H9 (cell line): ENCODE measurements around the gene DRG1. TPM values are rescaled to one million over a fixed set of nuclear protein-coding genes. Genes with fewer than 3 reads are reported as not detected.

Experiments used
- DNase-seq: peaks from one replicate; pipeline ENCODE4 v3.0.0-alpha.2; 2017
- H2AFZ ChIP-seq: one replicate; pipeline ENCODE4 v1.6.1; 2013; ENCODE audit warnings: mild to moderate bottlenecking, low read length, control low read depth, moderate library complexity
- H2AK5ac ChIP-seq: 2 replicates; pipeline ENCODE4 v1.6.1; 2013; ENCODE audit warnings: low read length, control low read depth, mixed read lengths; ENCODE audit not compliant: insufficient read length
- H2BK120ac ChIP-seq: one replicate; pipeline ENCODE4 v1.6.1; 2013; ENCODE audit warnings: low read depth, mild to moderate bottlenecking, low read length, control low read depth, inconsistent platforms; ENCODE audit not compliant: poor library complexity, severe bottlenecking
- H2BK12ac ChIP-seq: 2 replicates; pipeline ENCODE4 v1.6.1; 2013; ENCODE audit warnings: low read length, control low read depth, mixed read lengths, low read depth; ENCODE audit not compliant: insufficient read length
- H2BK15ac ChIP-seq: 2 replicates; pipeline ENCODE4 v1.6.1; 2013; ENCODE audit warnings: low read depth, low read length, control low read depth
- H2BK20ac ChIP-seq: one replicate; pipeline ENCODE4 v1.6.1; 2013; ENCODE audit warnings: low read depth, mild to moderate bottlenecking, low read length, control low read depth, inconsistent platforms; ENCODE audit not compliant: poor library complexity, severe bottlenecking
- H2BK5ac ChIP-seq: 2 replicates; pipeline ENCODE4 v1.6.1; 2013; ENCODE audit warnings: low read length, control low read depth, mixed read lengths; ENCODE audit not compliant: insufficient read length
- H3K14ac ChIP-seq: 2 replicates; pipeline ENCODE4 v1.6.1; 2013; ENCODE audit warnings: low read length, control low read depth; ENCODE audit not compliant: insufficient read depth
- H3K18ac ChIP-seq: 2 replicates; pipeline ENCODE4 v1.6.1; 2013; ENCODE audit warnings: low read depth, mild to moderate bottlenecking, mixed read lengths, low read length, control low read depth; ENCODE audit not compliant: insufficient read length
- H3K23ac ChIP-seq: 2 replicates; pipeline ENCODE4 v1.6.1; 2013; ENCODE audit warnings: low read length, control low read depth, mixed read lengths, low read depth; ENCODE audit not compliant: insufficient read length
- H3K23me2 ChIP-seq: 2 replicates; pipeline ENCODE4 v1.6.1; 2013; ENCODE audit warnings: low read depth, mild to moderate bottlenecking, mixed read lengths, low read length, control low read depth; ENCODE audit not compliant: insufficient read length, poor library complexity, severe bottlenecking
- H3K27ac ChIP-seq: 2 replicates; pipeline ENCODE4 v1.5.1; 2013; ENCODE audit warnings: low read length, control low read depth, mixed read lengths, low read depth; ENCODE audit not compliant: insufficient read length
- H3K27me3 ChIP-seq: 2 replicates; pipeline ENCODE4 v1.6.1; 2013; ENCODE audit warnings: low read length, control low read depth, inconsistent platforms; ENCODE audit not compliant: insufficient read depth
- H3K4ac ChIP-seq: 2 replicates; pipeline ENCODE4 v1.6.1; 2013; ENCODE audit warnings: low read depth, mild to moderate bottlenecking, control low read depth, inconsistent platforms, low read length, moderate library complexity
- H3K4me1 ChIP-seq: 2 replicates; pipeline ENCODE4 v1.6.1; 2013; ENCODE audit warnings: low read length, control low read depth, inconsistent platforms; ENCODE audit not compliant: insufficient read depth
- H3K4me2 ChIP-seq: 2 replicates; pipeline ENCODE4 v1.6.1; 2013; ENCODE audit warnings: low read length, control low read depth, mixed read lengths; ENCODE audit not compliant: insufficient read length, insufficient read depth
- H3K56ac ChIP-seq: 2 replicates; pipeline ENCODE4 v1.6.1; 2013; ENCODE audit warnings: low read depth, mild to moderate bottlenecking, mixed read lengths, low read length, control low read depth; ENCODE audit not compliant: insufficient read length
- H3K79me1 ChIP-seq: 2 replicates; pipeline ENCODE4 v1.6.1; 2013; ENCODE audit warnings: low read depth, mild to moderate bottlenecking, moderate library complexity, low read length, control low read depth, inconsistent platforms; ENCODE audit not compliant: insufficient read depth, poor library complexity, severe bottlenecking
- H3K79me2 ChIP-seq: 2 replicates; pipeline ENCODE4 v1.6.1; 2013; ENCODE audit warnings: low read length, control low read depth, inconsistent platforms; ENCODE audit not compliant: insufficient read depth
- H3K9ac ChIP-seq: 2 replicates; pipeline ENCODE4 v1.6.1; 2013; ENCODE audit warnings: low read length, control low read depth, mixed read lengths; ENCODE audit not compliant: insufficient read length; ENCODE audit errors: extremely low read depth
- H3K9me3 ChIP-seq: one replicate; pipeline ENCODE4 v1.6.1; 2013; ENCODE audit warnings: low read depth, low read length, inconsistent platforms; ENCODE audit not compliant: control insufficient read depth
- H3T11ph ChIP-seq: one replicate; pipeline ENCODE4 v1.6.1; 2013; ENCODE audit warnings: mild to moderate bottlenecking, low read length, control low read depth, inconsistent platforms
- H4K20me1 ChIP-seq: one replicate; pipeline ENCODE4 v1.6.1; 2013; ENCODE audit not compliant: control insufficient read depth, insufficient read length, insufficient read depth
- H4K5ac ChIP-seq: 2 replicates; pipeline ENCODE4 v1.6.1; 2013; ENCODE audit warnings: low read depth, mild to moderate bottlenecking, mixed read lengths, low read length, control low read depth; ENCODE audit not compliant: insufficient read length
- H4K8ac ChIP-seq: replicated peaks from 2 replicates; pipeline ENCODE4 v1.6.1; 2013; ENCODE audit warnings: low read length, control low read depth, mixed read lengths, low read depth; ENCODE audit not compliant: insufficient read length
- H4K91ac ChIP-seq: 2 replicates; pipeline ENCODE4 v1.6.1; 2013; ENCODE audit warnings: low read depth, mild to moderate bottlenecking, moderate library complexity, mixed read lengths, low read length, control low read depth; ENCODE audit not compliant: insufficient read length
- H3K27ac Mint-ChIP-seq, 3 experiments: 2 replicates in 2 of 3; 3 replicates in 1 of 3; pipeline ENCODE4 v1.8.0; 2020 to 2021; ENCODE audit warnings: mixed read lengths in 3 of 3, mild to moderate bottlenecking in 1 of 3, moderate library complexity in 1 of 3
- H3K27me3 Mint-ChIP-seq: 2 replicates; pipeline ENCODE4 v1.8.0; 2021; ENCODE audit warnings: low read depth, mild to moderate bottlenecking, moderate library complexity, mixed read lengths
- H3K36me3 Mint-ChIP-seq, 3 experiments: 2 replicates in 2 of 3; 3 replicates in 1 of 3; pipeline ENCODE4 v1.8.0; 2020 to 2021; ENCODE audit warnings: low read depth in 3 of 3, mixed read lengths in 3 of 3; ENCODE audit not compliant: insufficient read depth in 1 of 3
- H3K4me1 Mint-ChIP-seq, 2 experiments: 2 replicates each; pipeline ENCODE4 v1.8.0; 2020; ENCODE audit warnings: mixed read lengths in 2 of 2
- H3K4me3 Mint-ChIP-seq, 2 experiments: 2 replicates in 1 of 2; 3 replicates in 1 of 2; pipeline ENCODE4 v1.8.0; 2020 to 2021; ENCODE audit warnings: mild to moderate bottlenecking in 2 of 2, mixed read lengths in 2 of 2, moderate library complexity in 1 of 2
- H3K9me3 Mint-ChIP-seq, 2 experiments: 2 replicates in 1 of 2; 3 replicates in 1 of 2; pipeline ENCODE4 v1.8.0; 2020; ENCODE audit warnings: mild to moderate bottlenecking in 2 of 2, mixed read lengths in 2 of 2, moderate library complexity in 1 of 2
- WGBS: extraction: QIAGEN DNeasy Blood & Tissue Kit; methylation state at CpG from one replicate; pipeline ENCODE4 v1.1.7; 2013; ENCODE audit warnings: missing lambda C conversion rate, low lambda C conversion rate, mixed read lengths; ENCODE audit not compliant: insufficient read length; ENCODE audit errors: extremely low coverage; 5-methylcytosine and 5-hydroxymethylcytosine counted together
- total RNA-seq: library from RNA; stranded (reverse); gene quantifications from 2 replicates; pipeline ENCODE4 v1.2.1, GENCODE V29; 2021
- TF ChIP-seq, protein P1 (sequence below): fragments of 200-600 bp; sonication (generic); conservative IDR thresholded peaks from 3 replicates; pipeline ENCODE4 v1.8.0; 2021; ENCODE audit warnings: antibody characterized with exemption, mild to moderate bottlenecking

DRG1 gene
- total RNA-seq, 1 experiment from 2014 or later = 89.5 TPM

GRCh38 chr22:31431950-31432349, 32.5 kb downstream of the DRG1 start:
- H2BK20ac ChIP-seq = no peak overlapping the region
- Mint-ChIP-seq H3K27me3 (no peaks in the 10 kb centered on the region), H3K27ac (0 out of 7 replicates have a peak overlapping the region, but pooled peaks of 1 of the 3 experiments have one; percentile 67), H3K4me3 (no peak overlapping the region), H3K9me3 (no peaks in the 10 kb centered on the region), H3K4me1 (no peaks in the 10 kb centered on the region), H3K36me3 (peaks cover 40 to 85% (median 82%) of the 10 kb centered on the region in 3 experiments; a peak in 6 of 7 replicates)
- H2BK5ac ChIP-seq = no peak overlapping the region
- no peak overlapping the region for H3K56ac ChIP-seq
- no peak overlapping the region for H2AFZ ChIP-seq
- no peaks in the 10 kb centered on the region for H3K79me2 ChIP-seq
- H3K27me3 ChIP-seq = no peaks in the 10 kb centered on the region
- WGBS = no CpG with 5 or more reads among the region's 5 CpGs
- no peaks in the 10 kb centered on the region for H3K23me2 ChIP-seq
- no peaks in the 10 kb centered on the region for H3K79me1 ChIP-seq
- H3K9ac ChIP-seq = no peak overlapping the region
- H3K14ac ChIP-seq = no peak overlapping the region
- no peak overlapping the region for H4K5ac ChIP-seq
- H3K23ac ChIP-seq = no peak overlapping the region
- H3K9me3 ChIP-seq = no peaks in the 10 kb centered on the region
- no peak overlapping the region for H3K18ac ChIP-seq
- H3T11ph ChIP-seq = no peak overlapping the region
- H2AK5ac ChIP-seq = no peak overlapping the region
- no peaks in the 10 kb centered on the region for H4K20me1 ChIP-seq
- H3K27ac ChIP-seq = no peak overlapping the region
- H2BK15ac ChIP-seq = no peak overlapping the region
- no peak overlapping the region for H3K4me2 ChIP-seq
- no peak overlapping the region for H3K4ac ChIP-seq
- TF ChIP-seq, protein P1, sequence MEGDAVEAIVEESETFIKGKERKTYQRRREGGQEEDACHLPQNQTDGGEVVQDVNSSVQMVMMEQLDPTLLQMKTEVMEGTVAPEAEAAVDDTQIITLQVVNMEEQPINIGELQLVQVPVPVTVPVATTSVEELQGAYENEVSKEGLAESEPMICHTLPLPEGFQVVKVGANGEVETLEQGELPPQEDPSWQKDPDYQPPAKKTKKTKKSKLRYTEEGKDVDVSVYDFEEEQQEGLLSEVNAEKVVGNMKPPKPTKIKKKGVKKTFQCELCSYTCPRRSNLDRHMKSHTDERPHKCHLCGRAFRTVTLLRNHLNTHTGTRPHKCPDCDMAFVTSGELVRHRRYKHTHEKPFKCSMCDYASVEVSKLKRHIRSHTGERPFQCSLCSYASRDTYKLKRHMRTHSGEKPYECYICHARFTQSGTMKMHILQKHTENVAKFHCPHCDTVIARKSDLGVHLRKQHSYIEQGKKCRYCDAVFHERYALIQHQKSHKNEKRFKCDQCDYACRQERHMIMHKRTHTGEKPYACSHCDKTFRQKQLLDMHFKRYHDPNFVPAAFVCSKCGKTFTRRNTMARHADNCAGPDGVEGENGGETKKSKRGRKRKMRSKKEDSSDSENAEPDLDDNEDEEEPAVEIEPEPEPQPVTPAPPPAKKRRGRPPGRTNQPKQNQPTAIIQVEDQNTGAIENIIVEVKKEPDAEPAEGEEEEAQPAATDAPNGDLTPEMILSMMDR = no peak
- H4K91ac ChIP-seq = no peak overlapping the region
- H2BK12ac ChIP-seq = no peak overlapping the region
- no peak for DNase-seq
- H3K4me1 ChIP-seq = no peaks in the 10 kb centered on the region
- no peak overlapping the region for H2BK120ac ChIP-seq
- no peak overlapping the region for H4K8ac ChIP-seq
